Suprapubic skin (tissue), 4 donors: ENCODE measurements around the gene OXTR. TPM values are rescaled to one million over a fixed set of nuclear protein-coding genes. Genes with fewer than 3 reads are reported as not detected.

Experiments
- DNase-seq, 2 donors: peaks; one replicate each; pipeline ENCODE4 v3.0.0-alpha.2; 2019; ENCODE audit warnings: low spot score in 2 of 2
- H3K27ac ChIP-seq: fragments of 200-600 bp; sonication (generic); one replicate; pipeline ENCODE4 v1.5.1; 2019
- H3K27me3 ChIP-seq: fragments of 200-600 bp; sonication (generic); one replicate; pipeline ENCODE4 v1.5.1; 2019
- H3K36me3 ChIP-seq: fragments of 200-600 bp; sonication (generic); one replicate; pipeline ENCODE4 v1.5.1; 2019
- H3K4me1 ChIP-seq: fragments of 200-600 bp; sonication (generic); one replicate; pipeline ENCODE4 v1.5.1; 2019
- H3K4me3 ChIP-seq: fragments of 200-600 bp; sonication (generic); one replicate; pipeline ENCODE4 v1.5.1; 2019; ENCODE audit warnings: mild to moderate bottlenecking
- H3K9me3 ChIP-seq: fragments of 200-600 bp; sonication (generic); one replicate; pipeline ENCODE4 v1.5.1; 2019
- EP300 ChIP-seq: sonication (generic); formaldehyde crosslinking; IDR thresholded peaks from one replicate; pipeline ENCODE4 v1.6.1; 2017; ENCODE audit warnings: antibody characterized with exemption
- POLR2A ChIP-seq, 2 donors: fragments of 450-650 bp; IDR thresholded peaks; one replicate each; pipeline ENCODE4 v1.6.1; 2017; ENCODE audit warnings: antibody characterized with exemption in 2 of 2, mild to moderate bottlenecking in 2 of 2, moderate library complexity in 2 of 2
- POLR2AphosphoS5 ChIP-seq, 3 donors: sonication (generic); formaldehyde crosslinking; IDR thresholded peaks; one replicate each; pipeline ENCODE4 v1.6.1; 2017; ENCODE audit warnings: antibody characterized with exemption in 3 of 3
- WGBS: methylation state at CpG from one replicate; pipeline ENCODE4 v1.1.5; 2018; 5-methylcytosine and 5-hydroxymethylcytosine counted together
- total RNA-seq, 4 donors: library from RNA; depleted of rRNA; stranded (reverse); fragments of >200 nt; gene quantifications; one replicate each; pipeline ENCODE4 v1.1.0, GENCODE V29; 2016
- TF ChIP-seq, protein P1 (sequence below), 2 donors: fragments of 200-600 bp in 1 of 2; fragments of 450-650 bp in 1 of 2; sonication (generic) in 1 of 2; IDR thresholded peaks; one replicate each; pipeline ENCODE4 v1.5.1; 2016 to 2019; ENCODE audit warnings: antibody characterized with exemption in 2 of 2, mild to moderate bottlenecking in 1 of 2, moderate library complexity in 1 of 2

OXTR gene
- total RNA-seq, 4 donors from 2014 or later, result 0.08 to 0.31 TPM; not detected in 2

DNA sequence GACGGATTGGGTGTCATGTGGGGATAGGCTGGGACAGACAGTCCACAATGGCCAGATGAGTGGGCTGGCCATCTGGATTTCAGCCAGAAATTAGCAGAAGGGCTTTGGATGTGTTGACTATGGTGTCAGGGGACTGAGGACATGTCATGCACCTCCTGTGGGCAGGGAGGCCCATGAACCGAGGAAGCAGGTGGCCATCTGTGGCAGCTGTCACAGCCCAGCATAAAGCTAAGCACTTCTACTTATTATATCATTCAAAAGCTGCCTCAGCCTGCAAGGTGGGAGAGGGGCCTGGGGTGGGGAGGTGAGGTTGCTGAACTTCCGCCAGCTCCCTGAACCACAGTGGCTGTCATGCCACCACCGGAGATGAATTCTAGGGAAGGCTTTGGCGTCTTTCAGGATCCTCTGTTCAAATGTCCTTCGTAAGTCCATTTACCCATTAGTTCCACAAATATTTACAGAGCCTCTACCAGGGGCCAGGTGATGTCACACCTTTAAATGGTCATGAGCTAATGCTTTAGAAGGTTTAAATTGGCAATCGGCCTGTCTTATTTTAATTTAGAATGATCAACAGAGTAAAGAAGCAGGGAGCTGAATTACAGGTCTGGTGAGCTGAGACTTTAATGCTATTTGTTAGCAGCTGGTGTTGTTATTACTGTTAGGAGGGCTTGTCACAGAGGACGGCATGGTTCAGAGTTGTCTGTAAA, 59.5 kb downstream of the OXTR start:
- WGBS, result 78% methylated on average over 8 of the region's 8 CpGs
- TF ChIP-seq POLR2A (IDR thresholded peaks at IDR 0.05), result no peak
- TF ChIP-seq, protein P1, sequence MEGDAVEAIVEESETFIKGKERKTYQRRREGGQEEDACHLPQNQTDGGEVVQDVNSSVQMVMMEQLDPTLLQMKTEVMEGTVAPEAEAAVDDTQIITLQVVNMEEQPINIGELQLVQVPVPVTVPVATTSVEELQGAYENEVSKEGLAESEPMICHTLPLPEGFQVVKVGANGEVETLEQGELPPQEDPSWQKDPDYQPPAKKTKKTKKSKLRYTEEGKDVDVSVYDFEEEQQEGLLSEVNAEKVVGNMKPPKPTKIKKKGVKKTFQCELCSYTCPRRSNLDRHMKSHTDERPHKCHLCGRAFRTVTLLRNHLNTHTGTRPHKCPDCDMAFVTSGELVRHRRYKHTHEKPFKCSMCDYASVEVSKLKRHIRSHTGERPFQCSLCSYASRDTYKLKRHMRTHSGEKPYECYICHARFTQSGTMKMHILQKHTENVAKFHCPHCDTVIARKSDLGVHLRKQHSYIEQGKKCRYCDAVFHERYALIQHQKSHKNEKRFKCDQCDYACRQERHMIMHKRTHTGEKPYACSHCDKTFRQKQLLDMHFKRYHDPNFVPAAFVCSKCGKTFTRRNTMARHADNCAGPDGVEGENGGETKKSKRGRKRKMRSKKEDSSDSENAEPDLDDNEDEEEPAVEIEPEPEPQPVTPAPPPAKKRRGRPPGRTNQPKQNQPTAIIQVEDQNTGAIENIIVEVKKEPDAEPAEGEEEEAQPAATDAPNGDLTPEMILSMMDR (IDR thresholded peaks at IDR 0.05), result no peak
- TF ChIP-seq EP300, result no peak
- TF ChIP-seq POLR2AphosphoS5 (IDR thresholded peaks at IDR 0.05), result no peak

DNA sequence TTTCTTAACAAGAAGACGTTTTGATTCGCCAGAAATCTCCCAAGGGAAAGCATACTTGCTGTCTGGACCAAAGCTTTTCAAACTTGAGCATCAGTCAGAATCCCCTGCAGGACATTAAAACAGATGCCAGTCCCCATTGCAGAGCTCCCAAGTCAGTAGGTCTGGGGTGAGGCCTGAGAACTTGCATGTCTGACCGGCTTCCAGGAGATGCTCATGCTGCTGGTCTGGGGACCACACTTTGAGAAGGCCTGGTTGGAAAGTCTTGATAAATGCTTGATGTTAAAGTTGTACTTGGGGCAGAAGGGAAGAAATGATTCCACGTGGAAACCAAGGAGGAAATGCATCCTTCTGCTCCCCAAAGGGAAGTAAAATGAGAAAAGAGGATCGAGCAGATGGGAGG, 60.1 kb downstream of the OXTR start:
- Histone ChIP-seq H3K4me3 (no peak overlapping the region), H3K27ac (no peak overlapping the region), H3K4me1 (peaks cover 8% of the 10 kb centered on the region), H3K27me3 (no peaks in the 10 kb centered on the region), H3K9me3 (no peaks in the 10 kb centered on the region), H3K36me3 (no peaks in the 10 kb centered on the region)
- 68% methylated on average over 5 of the region's 5 CpGs for WGBS
- no peak for DNase-seq
- TF ChIP-seq EP300, result no peak
- TF ChIP-seq, protein P1 (IDR thresholded peaks at IDR 0.05), result no peak
- no peak for TF ChIP-seq POLR2AphosphoS5 (IDR thresholded peaks at IDR 0.05)
- TF ChIP-seq POLR2A (IDR thresholded peaks at IDR 0.05), result no peak

More for the DNA sequence above, 59.5 kb downstream of the OXTR start:
- Histone ChIP-seq H3K27ac (no peak overlapping the region), H3K36me3 (no peaks in the 10 kb centered on the region), H3K4me3 (no peak overlapping the region), H3K9me3 (no peaks in the 10 kb centered on the region), H3K4me1 (peaks cover 8% of the 10 kb centered on the region), H3K27me3 (no peaks in the 10 kb centered on the region)
- DNase-seq, result no peak

DNA sequence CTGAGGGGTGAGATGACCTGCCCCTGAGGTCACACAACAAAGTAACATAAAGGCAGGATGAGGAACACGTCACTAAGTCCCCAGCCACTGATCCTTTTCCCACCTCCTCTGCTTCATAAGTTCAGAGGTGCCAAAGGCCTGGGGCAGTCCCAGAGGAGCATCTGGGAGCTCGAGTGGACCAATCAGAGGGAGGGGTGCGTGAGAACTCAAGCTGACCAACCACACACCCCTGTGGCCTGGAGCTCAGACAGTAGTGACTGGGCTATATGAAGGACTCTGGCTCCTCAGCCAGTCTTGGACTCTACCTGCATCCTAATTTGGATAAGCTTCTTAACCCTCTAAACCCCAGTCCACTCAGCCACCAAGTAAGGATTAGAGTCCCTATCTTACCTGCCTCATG, 63.8 kb downstream of the OXTR start:
- 58% methylated on average over 3 of the region's 3 CpGs for WGBS
- Histone ChIP-seq H3K27ac (no peak overlapping the region), H3K27me3 (no peaks in the 10 kb centered on the region), H3K4me1 (no peaks in the 10 kb centered on the region), H3K9me3 (no peaks in the 10 kb centered on the region), H3K4me3 (no peak overlapping the region), H3K36me3 (no peaks in the 10 kb centered on the region)
- no peak for DNase-seq
- TF ChIP-seq EP300, result no peak
- TF ChIP-seq POLR2AphosphoS5 (IDR thresholded peaks at IDR 0.05), result no peak
- no peak for TF ChIP-seq POLR2A (IDR thresholded peaks at IDR 0.05)
- TF ChIP-seq, protein P1 (IDR thresholded peaks at IDR 0.05), result no peak

DNA sequence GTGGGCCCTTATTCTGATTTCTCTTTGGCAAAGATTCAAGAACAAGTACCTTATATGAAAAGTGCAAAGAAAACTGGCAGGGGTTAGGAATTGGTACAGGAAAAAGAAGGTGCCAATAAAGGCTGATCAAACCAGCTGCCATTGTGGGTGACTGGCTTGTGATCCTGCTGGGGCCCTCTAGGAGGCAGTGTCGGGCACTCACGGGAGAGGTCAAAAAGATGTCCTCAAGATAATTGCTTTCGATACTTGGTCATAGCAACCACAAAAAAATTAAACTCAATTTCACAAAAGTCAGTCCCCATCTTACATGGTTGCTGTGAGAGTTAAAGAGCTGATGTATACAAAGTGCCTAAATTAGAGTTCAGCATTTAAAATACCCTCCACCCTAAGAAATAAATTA, 66.9 kb downstream of the OXTR start:
- no peaks in the 10 kb centered on the region for H3K4me1 ChIP-seq
- H3K4me3 ChIP-seq, result no peak overlapping the region
- WGBS, result 38% methylated on average over 3 of the region's 3 CpGs
- no peak overlapping the region for H3K27ac ChIP-seq
- no peak for DNase-seq
- no peaks in the 10 kb centered on the region for H3K27me3 ChIP-seq
- TF ChIP-seq, protein P1 (IDR thresholded peaks at IDR 0.05), result no peak
- no peaks in the 10 kb centered on the region for H3K36me3 ChIP-seq
- peaks cover 4% of the 10 kb centered on the region for H3K9me3 ChIP-seq

Other genes starting within 250 kb of the OXTR start
- gene SSUH2, start 124.8 kb downstream of the OXTR start, total RNA-seq, result under 1 TPM in 1 of 4 donors, not detected in 3; 0.62 TPM
- not detected for gene CAV3, start 35.8 kb downstream of the OXTR start, total RNA-seq
- 10 to 100 TPM in 1 of 4 donors, 1 to 10 TPM in 3; 4.7 to 15.6 (median 8.5) TPM for gene RAD18, start 193.9 kb upstream of the OXTR start, total RNA-seq